ENCODE data around the gene ZNF423.

ZNF423 gene

DNA sequence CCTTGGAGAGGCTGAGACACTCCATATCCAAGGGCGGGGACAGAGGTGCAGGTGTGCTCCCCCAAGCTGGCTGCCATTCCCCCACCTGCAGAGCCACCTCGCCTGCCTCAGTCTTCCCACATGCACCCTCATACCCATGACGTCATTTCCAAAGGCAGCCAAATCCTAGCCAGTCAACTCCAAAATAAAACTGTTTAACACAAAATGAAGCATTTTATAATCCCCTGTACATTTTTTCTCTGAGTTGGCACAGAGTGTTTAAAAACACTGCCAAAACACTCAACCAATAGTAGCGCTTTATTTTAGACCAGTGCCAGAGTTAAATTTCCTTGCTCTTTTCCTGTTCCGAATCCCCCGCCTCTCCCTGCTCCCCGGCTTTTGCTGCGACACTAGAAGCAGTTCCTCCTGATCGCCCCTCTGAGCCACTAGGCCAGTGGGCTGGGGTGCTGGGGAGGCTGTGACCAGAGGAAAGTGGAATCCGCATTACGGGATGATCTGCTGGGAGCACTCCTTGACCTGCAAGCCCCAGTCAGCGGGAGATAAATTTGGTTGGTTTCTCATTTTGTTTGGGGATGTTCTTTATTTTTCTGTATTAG is 139.5 kb downstream of the ZNF423 start:
- DNase-seq = no peak

DNA sequence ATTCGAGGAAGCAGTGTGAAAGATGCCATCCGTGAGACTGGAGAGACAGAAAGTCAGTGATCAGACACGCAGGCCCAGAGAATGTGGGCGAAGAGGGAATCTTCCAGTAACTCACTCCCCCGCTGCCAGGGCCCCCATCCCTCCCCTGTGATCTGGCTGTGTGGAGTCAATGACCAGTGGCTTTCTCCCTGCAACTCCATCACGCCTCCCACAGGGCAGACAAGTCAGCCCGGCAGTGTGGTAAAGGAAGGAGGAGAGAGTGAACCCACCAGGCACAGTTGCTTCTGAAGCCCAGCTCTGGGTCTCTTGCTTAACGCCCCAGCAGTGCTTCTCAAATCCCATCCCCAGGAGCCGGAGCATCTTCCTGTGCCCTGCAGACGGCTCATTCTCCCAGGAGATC is 142.1 kb downstream of the ZNF423 start:
- no peak for DNase-seq

DNA sequence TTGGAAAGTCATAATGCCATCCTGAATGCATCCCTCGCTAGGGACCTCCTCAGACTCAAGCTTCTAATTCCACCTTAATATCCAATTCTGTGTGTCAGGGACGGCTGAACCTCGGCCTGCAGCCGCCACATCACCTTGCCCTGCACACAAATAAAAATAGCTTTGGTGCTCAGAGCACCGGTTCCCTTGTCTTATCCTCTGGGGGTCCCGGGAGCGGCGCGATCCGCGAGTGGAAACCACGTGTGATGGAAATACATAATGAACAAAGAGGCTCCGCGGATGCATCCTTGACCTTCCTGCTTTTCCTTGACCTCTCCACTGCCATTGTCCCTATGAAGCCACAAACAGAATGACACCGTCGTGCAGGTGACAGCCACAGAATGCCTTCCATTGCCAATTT is 143.4 kb downstream of the ZNF423 start:
- DNase-seq = no peak

DNA sequence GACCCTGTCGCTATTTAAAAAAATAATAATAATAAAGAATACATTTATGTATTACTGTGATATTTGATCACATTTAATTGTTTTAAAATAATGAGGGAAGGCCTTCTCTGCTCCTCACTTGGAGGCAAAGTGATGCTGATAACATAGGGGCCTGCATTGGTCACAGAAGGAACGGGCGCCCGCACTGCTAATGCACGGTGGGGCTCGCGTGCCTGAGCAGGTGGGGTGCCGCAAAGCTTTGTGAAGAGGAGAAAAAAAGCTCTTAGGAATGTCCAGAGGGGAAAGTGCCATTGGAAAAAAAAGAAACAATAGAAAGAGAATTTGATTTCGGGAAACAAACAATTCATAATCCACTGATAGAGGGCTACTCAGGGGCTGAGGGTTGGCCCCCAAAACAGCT is 143.8 kb downstream of the ZNF423 start:
- no peak for DNase-seq

DNA sequence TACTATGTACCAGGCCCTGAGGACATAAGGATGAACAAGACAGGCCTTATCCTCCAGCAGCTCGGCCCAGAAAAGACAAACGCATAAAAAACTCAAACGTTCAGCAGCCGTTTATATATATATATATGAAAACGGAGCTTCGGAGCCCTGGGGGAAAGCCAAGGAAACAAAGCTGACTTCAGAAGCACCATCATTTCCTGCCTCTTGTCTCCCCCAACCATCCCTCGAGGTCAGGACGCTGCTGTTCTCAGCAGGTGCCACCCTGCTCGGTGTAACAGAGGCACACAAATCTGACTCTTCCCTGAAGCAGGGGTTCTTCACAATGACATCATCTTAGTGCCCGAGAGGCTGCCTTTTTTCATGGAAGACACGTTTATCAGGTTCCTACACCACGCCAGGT is 146.9 kb downstream of the ZNF423 start:
- DNase-seq = no peak

DNA sequence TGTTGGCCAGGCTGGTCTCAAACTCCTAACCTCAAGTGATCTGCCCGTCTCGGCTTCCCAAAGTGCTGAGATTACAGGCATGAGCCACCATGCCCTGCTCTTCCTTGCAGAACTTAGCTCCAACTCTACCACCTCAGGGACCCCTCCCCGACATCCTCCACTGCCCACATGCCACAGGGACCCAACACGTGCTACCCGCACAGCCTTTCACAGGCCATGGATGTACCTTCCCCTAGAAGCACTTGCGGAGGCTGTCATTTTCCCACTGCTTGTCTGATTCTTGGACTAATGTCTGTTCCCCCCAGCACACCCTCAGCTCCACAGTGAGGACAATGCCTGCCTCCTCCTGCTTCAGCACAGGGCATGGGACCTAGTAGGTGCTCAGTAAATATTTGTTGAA is 147.4 kb downstream of the ZNF423 start:
- no peak for DNase-seq

DNA sequence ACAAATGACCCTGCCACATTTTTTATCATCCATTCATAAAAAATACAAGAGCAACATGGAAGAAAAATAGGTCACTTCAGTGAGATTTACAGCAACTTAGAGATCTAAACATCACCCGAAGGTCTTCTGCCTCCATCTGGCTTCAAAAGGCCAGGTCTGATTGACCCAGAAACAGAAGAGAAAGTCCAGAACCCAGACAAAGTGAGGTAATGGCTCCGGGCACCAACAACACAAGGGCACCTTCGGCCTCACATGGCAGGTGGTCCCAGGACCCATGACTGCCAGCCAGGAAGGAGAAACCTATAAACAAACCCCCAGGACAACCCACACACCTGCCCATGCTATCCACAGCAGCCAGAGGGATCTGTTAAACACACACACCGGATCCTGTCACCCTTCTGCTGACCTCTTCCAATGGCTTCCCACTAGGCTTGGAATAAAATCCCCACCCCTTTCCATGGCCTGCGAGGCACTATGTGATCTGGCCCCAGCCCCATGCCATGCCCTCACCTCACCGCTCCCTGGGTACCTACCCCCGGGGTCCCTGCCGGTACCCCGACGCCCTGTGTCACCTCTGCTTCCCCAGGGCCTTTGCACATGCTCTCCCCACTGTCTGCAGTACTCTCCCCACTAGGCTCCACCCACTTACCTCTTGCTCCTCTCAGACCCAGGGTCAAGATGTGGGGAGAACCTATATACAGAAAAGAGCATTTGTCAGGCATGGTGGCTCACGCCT is 149.1 kb downstream of the ZNF423 start:
- no peak for DNase-seq

DNA sequence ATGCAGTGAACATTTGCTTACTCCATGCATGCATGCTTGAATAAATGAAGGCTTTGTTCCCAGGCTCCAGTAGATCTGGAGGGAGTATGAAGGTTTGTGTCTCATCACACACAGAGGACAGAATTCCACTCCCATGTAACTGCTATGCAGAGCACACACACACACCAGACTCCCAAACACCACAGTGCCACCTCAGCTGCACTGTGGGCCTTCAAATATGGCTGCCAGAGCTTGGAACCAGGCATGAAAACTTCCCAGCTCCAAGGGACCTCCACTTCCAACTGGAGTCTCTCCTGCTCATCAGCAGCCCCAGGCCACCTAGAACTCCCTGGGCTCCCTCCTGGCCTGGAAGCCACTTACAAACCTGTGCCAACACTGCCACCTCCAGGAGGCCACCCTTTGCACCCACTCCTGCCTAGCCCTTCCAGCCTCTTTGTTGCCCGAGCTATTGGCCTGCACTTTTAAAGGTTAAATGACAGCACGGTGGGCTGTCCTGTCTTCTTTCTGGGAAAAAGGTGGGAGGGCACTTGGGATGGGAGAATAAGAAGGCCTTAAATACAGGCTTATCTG is 151.2 kb downstream of the ZNF423 start:
- no peak for DNase-seq

DNA sequence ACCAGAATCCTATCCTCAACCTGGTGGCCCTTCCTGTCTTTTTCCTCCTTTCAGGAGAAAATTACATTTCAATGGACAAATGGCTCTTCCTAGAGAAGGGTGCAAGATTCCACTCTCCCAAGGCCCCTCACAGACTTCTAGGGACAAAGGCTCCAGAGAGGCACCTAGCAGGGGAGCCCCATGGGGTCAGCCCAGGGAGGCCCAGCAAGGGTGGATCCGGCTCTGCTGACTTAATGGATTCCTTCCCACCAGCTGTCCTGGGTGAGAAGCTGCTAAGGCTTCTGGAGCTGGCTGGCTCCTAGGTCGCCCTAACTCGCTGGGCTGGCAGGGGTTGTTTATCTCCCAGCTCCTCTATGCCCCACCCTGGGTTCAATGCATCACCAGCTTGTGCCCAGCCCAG is 152.4 kb downstream of the ZNF423 start:
- DNase-seq = no peak

DNA sequence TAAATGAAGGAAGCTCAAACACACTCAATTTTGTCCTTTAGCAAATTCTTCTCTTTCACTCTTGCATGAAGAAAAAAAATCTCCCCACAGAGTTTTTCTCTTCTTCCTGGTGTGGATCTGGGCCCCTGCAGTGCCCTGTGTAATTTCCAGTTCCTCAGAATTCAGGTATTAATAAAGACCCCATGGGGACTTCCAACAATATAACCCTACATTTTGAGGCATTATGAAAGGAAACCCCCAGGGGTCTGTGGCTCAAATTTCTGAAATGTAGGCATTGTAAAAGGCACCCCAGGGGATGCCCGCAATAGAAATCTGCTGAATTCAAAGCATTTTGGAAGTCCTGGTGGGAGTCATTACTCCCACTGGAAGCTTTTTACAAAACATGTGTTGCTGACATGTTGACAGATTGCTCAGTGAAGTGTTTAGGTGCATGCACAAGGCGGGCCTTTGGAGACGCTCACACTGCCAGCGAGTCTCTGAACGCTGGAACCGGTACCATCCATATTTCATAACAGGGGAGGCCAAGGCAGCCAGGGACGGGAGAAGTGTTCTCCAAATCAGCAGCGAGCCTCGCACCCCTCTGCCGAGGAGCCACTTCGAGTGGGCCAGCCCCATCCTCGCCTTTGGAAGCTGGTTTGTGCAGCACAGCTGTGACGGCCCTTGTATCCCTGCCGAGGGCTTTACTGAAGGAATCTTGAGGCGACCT is 154.0 kb downstream of the ZNF423 start:
- DNase-seq = no peak

DNA sequence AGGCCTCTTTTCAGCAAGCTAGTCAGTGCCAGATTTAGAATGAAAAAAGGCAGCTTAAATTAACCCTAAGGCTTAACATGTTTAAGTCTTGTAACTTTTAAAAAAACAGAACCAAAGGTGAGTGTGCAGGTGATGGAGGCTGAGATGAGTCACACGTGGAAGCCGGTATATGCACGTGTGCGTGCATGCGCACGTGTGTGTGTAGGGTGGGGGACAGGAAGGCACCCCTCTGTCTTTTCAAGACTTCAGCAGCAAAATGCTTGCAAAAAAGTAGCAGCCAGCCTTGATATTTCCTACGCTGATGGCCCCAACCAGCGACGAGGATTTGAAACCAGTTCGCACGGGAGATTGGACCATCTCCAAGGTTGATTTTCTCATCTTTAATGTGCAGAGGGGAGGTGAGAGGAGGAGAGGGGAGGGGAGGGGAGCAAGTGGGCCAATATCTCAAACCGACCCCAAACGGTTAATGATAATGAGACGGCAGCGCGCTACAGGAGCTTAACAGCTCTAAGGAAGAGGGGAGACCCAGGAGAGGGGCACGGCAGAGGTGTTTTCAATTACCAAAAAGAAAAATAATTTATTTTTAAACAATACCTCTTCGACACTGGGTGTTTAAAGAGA is 154.7 kb downstream of the ZNF423 start:
- no peak for DNase-seq

DNA sequence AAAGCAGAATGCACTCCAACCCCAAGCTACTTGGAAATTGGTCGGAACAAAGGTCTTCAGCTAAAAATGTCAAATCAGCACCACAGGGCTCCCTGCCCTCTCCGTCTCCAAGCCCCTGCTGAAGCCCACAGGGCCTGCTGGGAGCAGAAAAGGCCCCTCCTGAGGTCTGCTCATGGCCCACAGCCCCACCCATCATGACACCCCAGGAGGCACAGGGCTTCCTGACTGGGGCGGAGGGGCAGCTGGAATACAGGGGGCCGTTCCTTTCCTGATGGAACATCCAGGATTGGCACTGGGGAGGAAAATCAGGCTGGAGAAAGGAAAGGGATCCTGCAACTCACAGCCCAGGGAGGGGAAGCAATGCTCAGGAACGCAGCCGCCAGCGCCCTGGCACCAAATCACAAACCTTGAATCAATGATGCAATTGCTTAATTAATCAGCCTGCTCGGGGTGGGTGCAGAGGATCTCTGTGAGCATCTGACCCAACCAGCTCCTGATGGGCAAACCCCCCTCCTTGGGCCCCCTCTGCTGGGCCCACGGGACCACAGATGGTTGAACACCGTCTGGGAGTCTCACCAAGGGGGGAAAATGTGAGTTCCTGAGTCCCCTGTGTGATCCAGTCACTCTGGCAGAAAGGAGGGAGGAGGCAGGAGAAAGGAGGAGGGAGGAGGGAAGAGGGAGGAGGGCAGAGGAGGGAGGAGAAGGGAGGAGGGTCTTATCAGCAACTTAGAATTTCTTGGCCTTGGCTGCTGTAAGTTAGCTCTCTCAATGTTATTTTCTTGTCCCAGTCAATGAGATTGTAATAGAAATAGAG is 155.5 kb downstream of the ZNF423 start:
- no peak for DNase-seq

DNA sequence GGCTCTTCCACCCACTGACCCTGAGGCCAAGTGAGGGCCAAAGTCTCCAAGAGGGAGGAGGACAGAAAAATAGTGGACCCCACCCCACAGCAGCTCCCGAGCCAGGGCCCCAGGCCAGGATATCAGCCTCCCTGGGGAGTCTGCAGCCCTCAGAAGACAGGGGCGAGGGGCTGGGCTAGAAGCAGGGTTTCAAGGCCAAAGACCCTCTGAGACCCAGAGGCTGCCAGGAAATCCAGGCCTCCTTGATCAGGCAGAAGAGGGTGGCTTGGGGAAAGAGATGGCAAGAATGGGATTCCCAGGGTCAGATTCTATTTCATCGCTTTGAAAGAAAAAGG is 156.1 kb downstream of the ZNF423 start:
- DNase-seq = no peak

DNA sequence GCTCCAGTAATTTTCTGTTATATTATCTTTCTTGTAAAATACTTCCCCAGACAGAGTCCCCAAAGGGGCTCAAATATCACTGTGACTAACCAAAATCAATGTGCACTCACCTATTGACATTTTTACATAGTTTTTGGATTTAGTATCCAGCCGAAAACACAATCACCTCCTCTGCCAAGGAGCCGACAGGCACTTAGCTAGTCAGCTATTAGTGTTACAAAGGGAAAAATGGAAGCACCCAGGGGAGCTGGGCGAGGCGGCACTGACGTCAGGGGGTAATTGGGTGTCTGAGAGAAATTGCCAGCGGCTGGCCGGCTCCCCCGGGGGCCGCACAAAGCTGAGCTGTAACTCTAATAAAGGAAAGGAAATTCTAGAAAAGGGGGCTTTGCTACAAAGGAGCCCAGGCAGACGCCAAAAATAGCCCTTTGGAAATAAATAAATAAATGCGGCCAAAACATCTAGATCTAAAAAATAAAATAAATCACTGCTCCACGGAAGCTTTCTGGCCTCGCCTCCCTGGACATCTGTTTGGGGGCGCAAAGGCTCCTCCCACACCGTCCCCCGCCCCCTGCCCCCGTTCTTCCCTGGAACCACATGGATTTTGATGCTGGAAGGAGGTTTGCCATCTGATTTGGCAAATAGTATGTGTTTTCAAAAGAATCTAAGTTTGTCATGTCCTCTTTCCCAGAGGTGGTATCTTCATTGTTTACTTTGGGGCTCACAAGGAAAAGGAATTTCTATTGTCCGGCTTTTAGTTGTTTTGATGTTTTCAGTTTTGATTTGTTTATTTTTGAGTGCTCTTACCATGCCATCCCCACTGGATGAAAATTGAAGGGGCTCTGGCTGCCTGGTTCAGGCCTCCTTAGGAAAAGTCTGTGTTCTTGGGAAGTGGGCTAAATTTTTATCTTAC is 156.7 kb downstream of the ZNF423 start:
- no peak for DNase-seq

DNA sequence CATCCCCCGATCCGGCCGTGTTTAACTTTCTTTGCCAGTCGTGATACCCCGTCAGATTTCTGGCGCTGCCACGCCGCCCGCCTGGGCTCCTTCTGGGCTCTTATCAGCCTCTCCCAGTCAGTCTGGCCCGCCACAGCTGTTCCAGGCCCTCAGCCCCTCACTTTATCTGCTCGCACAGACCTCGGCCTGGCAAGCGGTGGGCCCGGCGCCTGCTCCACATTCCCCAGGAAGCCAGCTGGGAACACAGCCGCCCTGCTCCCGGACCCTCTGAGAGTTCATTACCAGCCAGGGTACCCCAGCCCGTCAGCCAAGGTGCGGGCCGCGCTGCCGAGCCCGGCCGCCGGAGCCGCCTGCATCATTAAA is 157.5 kb downstream of the ZNF423 start:
- no peak for DNase-seq

DNA sequence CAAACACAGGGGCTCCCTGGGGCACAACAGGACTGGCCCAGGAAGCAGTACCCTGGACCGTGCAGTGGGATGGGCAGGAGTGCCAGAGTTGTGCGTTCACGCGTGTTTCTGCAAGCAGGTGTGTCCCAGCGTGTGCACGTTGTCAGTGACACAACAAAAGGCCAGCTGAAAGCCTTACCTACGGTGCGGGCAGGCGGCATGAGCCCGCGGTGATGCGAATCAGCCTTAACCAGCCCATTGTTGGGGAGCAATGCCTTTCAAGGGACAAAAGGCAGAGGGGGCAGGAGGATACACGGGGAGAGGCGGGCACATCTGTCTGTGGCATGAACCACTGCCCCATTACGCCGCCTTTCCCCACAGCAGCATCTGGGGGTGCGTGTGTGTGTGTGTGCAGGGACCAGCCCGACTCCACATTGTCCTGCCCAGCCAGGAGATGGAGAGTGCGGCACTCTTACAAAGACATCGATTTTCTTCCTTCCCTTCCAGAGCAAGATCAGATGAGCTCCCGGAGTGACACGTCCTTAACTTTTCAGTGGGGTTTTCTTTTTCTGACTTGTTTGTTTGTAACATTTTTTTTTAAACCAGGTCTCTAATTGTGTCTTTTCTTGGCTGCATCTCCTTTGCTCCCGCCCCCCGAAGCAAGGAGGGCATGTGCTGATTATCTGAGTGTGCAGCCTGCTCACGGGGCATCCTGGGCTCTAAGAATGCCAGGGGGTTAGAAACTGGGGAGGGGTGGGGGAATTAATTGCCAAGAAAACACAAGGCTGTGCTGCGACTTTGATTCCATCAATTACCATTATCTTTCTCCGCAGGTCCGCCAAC is 158.1 kb downstream of the ZNF423 start:
- DNase-seq = no peak

DNA sequence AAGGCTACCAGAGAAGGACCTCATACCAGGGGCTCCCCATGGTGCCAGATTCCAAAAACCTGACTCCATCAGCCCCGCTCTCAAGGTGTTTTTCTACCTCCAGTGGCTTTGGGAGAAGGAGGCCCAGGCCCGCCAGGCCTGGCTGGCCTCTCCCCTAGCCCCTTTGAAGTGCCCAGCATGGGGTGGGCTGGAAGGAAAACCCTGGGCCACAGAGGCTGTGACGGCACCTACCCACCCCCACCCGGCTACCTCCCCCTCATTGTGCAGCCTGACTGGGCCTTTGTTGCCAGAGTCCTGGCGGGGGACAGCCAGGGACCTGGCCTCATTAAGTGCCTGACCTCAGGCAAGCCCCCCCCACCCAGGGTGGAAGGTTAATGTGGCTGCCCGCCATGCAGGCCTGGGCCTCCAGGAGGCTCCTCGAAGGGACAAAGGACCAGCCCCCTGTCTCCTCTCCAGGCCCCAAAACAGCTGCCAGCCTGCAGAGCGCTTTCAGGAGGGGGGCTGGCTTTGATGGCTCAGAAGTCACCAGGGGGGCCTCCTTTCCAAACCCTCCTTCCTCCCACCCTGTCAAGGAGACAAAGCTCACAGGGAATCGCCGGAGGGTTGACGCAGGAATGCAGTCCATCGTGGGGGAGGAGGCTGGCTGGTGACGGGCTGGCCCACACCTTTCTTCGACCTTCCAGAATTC is 159.4 kb downstream of the ZNF423 start:
- no peak for DNase-seq

DNA sequence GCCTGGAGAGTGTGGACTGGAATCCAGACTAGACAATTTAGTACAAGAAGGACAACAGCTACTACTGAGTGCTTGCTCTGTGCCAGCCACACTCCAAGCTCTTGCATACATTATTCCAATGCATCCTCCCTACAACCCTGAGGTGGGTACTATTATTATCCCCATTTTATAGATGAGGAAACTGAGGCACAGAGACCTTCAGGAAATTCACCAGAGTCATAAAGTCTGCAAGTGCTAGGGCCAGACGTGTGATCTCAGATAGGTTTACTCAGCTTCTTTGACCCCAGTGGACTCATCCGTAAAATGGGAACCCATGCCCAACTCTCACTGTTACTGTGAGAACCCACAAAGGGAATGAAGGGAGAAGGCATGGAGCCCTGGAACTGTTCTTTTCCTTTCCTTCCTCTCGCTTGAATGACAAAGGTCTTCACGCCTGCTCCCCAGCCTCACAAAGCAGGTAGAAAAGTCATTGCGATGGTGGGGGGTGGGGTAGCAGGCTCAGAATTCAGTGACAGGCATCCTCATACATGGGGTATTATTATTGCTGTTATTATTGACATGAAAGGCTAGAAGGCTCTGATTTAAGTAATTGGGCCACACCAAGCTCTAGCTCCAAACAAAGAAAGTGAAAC is 160.0 kb downstream of the ZNF423 start:
- no peak for DNase-seq

DNA sequence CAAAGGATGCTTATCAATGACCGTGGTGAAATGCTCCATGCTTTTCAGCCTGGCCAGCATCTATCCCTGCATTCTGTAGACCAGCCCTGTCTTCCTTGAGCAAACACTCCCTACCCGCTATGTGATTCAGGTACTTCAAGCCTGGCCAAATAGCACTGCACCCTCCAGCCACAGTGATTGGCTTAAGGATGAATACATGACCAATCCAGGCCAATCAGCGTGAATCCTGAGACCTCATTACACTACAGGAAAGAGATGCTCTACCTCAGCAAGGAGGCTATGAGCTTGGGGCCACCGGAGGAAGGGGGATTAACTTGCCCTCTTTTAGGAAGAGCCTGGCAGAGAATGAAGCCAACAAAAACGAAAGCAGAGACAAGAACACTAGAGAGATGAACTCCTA is 162.5 kb downstream of the ZNF423 start:
- DNase-seq = no peak

DNA sequence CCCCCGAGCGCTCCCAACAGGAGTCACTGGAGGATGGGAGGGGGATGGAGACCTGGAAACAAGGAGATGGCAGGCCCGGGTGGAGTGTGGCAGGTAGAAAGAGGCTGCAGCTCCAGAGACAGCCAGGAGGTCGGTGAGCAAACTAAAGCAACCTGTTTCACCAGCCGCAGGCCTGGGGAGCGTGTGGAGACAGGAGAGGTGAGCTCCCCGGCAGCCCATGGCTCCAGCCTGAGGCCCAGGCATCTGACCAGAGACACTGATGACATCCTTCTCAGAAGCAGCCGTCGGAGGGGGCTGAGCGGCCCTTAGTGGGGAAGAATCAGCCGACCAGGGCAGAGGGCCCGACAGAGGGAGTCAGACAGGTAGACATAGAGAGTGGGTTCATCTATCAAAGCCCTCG is 165.1 kb downstream of the ZNF423 start:
- no peak for DNase-seq
